Left colon (tissue), 2 donors: ENCODE results near the gene PARD3. TPM values are rescaled to one million over a fixed set of nuclear protein-coding genes. Genes with fewer than 3 reads are reported as not detected.
A peak's percentile ranks its signal among the peaks of the same experiment; 100 is the strongest.

Source experiments
- ATAC-seq: fragments of 200-7000 bp; cut with Tn5 transposase; one replicate; pipeline ENCODE4 v1.9.1; 2020; ENCODE audit warnings: mild to moderate bottlenecking, moderate library complexity
- DNase-seq, 2 donors: peaks; one replicate each; pipeline ENCODE4 v3.0.0-alpha.2; 2020
- intact Hi-C, 2 donors: fragments of 100-400 bp; cut with DNase I in 1 of 2; cut with micrococcal nuclease in 1 of 2; formaldehyde crosslinking; loops; one replicate each; pipeline versions ENCODE4 v1.11.2 to v1.14.0; 2022; cut with DNase I, micrococcal nuclease
- total RNA-seq, 2 donors: library from RNA; stranded (reverse); fragmentation: NEBNext Ultra II Directional; extraction: Animal tissue kit (Norgen Biotek cat#: 25700); gene quantifications; one replicate each; pipeline ENCODE4 v1.2.1, GENCODE V29; 2021
- donor health status: DM: no; HTN: no; CAD: no.
- donor health status: DM: yes; HTN: yes; CAD: no.

Gene PARD3
- total RNA-seq, 2 donors from 2014 or later = 45.5 to 52.9 TPM

DNA sequence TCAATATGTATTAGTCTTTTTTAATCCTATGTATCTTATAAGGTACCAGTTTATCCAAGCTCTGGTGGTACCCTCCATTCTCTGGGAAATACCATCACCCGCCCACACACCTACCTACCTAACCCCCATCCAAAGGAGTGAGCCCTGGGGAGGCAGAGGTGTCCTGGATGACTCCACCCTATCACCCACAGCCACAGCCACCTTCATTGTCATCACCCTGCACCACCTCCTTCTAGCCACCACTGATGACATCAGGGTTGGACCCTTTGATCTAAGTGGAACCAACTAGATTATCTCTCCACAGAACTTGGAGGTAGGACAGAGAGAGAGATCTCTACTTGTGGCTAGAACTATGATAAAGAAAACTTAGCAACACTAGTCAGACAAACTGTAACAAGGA is 259.4 kb downstream of the PARD3 start:
- intact Hi-C loops = no loop called here
- DNase-seq = no peak
- ATAC-seq = no peak

DNA sequence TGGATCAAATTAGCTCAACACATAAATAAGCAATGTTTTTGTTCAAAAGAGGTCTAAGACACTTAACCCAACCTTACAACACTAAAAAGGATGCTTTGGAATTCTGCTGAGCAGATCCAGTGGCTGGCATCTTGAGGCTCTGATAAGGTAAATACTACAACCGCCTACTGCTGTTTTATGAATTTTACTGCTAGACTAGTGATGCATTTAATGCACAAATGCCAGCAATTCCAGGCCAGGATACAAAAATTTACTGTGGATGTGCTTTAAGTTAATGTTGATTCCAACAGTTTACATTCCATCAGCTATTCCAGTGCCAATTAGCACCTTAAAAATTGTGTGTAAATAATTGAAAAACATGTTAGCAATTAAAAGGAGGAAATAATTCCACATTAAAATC is 261.3 kb downstream of the PARD3 start:
- intact Hi-C loops = no loop called here
- DNase-seq (no peak), ATAC-seq (no peak)

GRCh38 chr10:34551295-34551694 is 263.8 kb downstream of the PARD3 start:
- intact Hi-C loops = no loop called here
- DNase-seq (no peak), ATAC-seq (no peak)

DNA sequence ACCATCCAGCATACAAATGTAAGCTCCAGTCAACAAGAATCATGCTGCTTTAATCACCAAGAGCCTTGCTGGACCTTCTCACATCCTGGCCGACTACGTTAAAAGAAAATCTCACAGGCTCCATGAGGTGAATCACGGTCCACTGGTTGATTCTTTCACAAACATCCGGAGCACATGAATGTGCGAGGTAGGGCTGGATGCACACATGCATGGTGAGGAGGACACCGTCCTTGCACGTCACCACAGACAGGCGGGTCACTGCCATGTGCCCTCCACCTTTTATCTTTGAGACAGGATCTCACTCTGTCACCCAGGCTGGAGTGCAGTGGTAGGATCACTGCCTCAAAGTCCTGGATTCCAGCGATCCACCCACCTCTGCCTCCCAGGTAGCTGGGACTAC is 265.1 kb downstream of the PARD3 start:
- intact Hi-C loops = no loop called here
- no peak for DNase-seq
- no peak for ATAC-seq

GRCh38 chr10:34549001-34549400 is 266.1 kb downstream of the PARD3 start:
- DNase-seq = no peak
- intact Hi-C loops = no loop called here
- no peak for ATAC-seq

DNA sequence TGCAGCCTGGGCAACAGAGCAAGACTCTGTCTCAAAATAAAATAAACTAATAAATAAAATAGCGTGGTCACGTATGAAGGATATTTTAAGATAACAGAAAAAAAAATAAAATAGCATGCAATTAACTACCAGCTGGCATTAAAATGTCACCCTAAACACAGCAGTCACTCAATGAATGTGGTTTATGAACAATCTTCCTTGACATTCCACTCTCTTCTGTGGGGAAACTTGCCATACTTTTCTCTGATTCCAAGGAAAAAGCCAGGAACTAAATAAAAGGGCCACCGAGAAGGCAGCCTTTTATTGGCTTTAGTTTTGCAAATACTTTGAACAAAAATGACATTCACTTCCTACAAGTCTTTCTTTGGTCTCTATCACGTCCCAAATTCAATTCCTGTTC is 266.6 kb downstream of the PARD3 start:
- intact Hi-C loops = no loop called here
- ATAC-seq = no peak
- DNase-seq = no peak

DNA sequence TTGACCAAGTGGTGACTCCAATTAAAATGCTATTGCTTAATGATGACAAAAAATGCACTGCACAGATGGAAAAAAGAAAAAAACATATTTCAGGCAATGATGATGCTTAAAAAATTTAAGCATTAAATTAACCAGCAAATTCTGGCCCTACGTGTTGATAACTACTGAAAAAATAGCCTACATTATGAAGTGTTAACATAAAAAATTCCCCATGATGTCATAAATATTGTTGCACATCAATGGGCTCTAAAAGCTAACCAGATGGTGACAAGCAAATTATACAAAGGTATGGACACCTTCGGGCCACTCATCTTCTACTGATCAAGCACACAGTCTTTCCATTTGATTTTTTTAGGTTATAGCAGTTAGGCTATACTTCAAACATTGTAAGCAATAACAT is 267.4 kb downstream of the PARD3 start:
- ATAC-seq = no peak
- DNase-seq = no peak
- intact Hi-C loops = no loop called here

DNA sequence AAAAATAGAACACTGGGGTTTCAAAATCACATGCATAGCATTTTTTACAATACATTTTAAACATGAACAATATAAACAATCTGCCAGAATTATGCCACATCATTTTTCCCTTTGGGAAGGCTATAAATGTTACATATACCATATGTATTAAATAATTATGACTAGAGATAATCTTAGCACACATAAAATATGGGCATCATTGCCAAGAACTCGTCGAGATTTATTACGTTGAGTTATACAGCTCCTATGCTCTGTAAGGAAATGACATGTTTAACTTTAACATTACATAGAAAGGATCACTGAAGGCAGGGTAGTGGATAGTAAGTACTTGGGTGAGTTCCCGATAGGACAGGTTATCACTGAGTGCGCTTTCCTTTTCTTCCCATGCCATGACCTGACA is 267.8 kb downstream of the PARD3 start:
- peak; percentile 74 for ATAC-seq
- intact Hi-C loops = no loop called here
- no peak for DNase-seq

DNA sequence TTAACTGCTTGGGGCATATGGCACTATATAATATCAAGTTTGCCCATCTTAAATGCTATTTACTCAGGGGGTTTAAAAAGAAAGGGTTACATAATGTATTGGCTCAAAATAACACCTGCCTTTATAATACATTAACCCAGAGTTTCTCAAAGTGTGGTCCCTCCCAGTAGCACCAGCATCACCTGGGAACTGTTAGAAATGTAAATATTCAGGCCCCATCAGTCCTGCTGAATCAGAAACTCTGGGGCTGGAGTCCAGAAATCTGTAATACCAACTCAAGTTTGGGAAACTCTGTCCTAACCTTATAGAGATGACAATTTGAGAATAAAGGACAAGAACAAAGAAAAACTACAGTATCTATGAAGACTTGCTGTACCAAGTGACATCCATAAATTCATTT is 270.7 kb downstream of the PARD3 start:
- no peak for ATAC-seq
- no peak for DNase-seq
- intact Hi-C loops = no loop called here

GRCh38 chr10:34543716-34544115 is 271.4 kb downstream of the PARD3 start:
- DNase-seq (no peak), ATAC-seq (no peak)
- intact Hi-C loops = no loop called here

- DNase-seq (no peak), ATAC-seq (no peak)
- intact Hi-C loops = no loop called here
Observed at GRCh38 chr10:34540492-34540891, 274.6 kb downstream of the PARD3 start.

DNA sequence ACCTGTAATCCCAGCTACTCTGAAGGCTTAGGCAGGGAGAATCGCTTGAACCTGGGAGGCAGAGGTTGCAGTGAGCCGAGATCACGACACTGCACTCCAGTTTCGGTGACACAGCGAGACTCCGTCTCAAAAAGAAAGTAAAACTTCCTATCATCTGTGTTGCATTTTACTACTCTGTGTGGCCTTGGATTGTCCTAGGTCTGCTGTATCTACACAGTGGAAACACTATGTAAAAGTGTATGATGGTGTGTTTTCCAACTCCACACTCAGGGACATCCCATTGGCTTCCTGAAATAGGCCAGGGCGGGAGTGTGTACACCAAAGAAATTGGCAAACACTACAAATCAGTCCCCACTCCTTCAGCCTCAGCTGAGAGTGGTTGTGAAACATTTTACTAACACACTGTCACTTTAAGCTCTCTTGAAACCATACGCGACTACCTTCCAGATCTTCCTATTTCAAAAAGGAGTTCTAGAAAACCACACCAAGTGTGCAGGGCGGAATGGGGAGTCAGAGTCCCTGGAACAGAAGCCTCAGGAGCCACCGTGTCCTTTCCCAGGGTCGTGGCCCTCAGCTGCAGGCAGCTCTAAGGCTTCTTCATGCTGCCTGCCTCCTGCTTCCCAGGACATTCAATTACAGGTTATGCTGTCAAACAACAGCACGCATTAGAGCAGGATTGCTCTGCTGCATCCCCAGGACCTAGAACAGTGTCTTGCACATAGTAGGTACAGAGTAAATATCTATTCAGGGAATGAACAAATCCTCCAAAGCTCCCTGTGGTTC is 275.4 kb downstream of the PARD3 start:
- DNase-seq = no peak
- intact Hi-C loops = no loop called here
- ATAC-seq = peak; percentile 90

- intact Hi-C loops = no loop called here
- ATAC-seq = no peak
- DNase-seq = peak in 1 of 2 donors; percentile 12
Observed at GRCh38 chr10:34538281-34538829, 276.7 kb downstream of the PARD3 start.

- intact Hi-C loops = no loop called here
- no peak for DNase-seq
- no peak for ATAC-seq
Observed at GRCh38 chr10:34537629-34538231, 277.4 kb downstream of the PARD3 start.

DNA sequence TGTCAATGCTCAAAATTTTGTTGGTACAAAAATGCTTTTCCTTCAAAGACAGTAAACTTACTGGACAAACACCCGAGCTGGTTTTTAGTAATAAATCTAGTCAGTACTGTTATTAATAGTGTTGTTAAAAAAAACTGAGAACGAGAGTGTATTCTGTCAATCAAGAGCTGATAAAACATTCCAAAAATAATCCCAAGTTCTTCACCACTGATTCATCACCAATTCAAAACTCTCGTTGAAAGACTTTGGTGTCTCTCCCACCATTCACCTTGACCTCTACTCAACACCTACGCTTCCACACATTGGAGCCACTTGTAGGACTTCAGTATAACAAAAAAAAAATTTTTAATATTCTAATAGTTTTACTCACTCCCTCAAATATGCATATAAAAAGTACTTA is 279.2 kb downstream of the PARD3 start:
- intact Hi-C loops = no loop called here
- DNase-seq (no peak), ATAC-seq (no peak)

DNA sequence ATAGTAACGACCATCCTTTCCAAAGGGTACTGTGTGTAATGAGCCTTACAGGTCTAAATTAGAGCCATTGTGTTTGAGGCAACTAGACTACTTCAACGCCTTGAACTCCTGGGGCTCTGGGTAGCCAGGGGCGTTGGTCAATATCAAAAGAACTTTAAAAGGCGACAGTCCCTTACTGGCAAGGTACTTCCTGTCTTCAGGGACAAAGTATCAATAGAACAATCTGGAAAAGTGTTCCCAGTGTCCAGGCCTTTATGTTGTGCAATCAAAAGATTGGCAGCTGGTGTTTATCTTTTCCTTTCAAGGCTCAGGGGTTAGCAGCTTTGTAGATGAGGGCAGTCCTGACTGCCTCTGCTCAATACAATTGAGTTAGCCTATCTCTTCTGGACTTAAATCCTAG is 284.3 kb downstream of the PARD3 start:
- intact Hi-C loops = no loop called here
- ATAC-seq = peak; percentile 67
- no peak for DNase-seq

DNA sequence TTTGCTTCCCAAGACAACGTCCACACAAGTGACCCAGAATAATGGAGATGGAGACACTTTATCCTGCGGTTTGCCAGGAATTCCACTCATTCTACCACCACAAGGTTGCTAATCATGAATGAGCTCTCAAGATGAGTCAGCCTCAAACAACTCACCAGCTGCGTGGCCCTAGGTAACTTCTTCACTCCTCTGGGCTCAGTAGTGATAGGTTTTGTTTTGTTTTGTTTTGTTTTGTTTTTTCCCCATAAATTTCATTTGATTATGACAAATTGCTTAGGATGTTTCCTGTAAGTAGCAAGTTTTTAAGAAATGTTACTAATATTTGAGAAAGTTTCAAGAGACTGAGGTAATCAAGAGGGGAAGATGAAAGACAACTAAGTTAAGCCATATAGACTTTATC is 286.8 kb downstream of the PARD3 start:
- intact Hi-C loops = no loop called here
- ATAC-seq = no peak
- DNase-seq = no peak

- ATAC-seq (no peak), DNase-seq (no peak)
- intact Hi-C loops = no loop called here
Observed at GRCh38 chr10:34526758-34527730, 288.1 kb downstream of the PARD3 start.

GRCh38 chr10:34526186-34526585 is 288.9 kb downstream of the PARD3 start:
- intact Hi-C loops = no loop called here
- no peak for DNase-seq
- no peak for ATAC-seq
